Ovary (tissue), 3 donors: ENCODE data around the gene PCDH15.

Experiments
- CTCF ChIP-seq, 3 donors: fragments of 450-650 bp in 2 of 3; fragments of 200-600 bp in 1 of 3; IDR thresholded peaks; one replicate each; pipeline versions ENCODE4 v1.5.1 to v1.8.0; 2016 to 2022; ENCODE audit warnings: antibody characterized with exemption in 3 of 3, mild to moderate bottlenecking in 1 of 3
- POLR2A ChIP-seq: fragments of 450-650 bp; IDR thresholded peaks from one replicate; pipeline ENCODE4 v1.6.1; 2017; ENCODE audit warnings: antibody characterized with exemption, mild to moderate bottlenecking, moderate library complexity
- donor health status: DM: no; HTN: no; CAD: no.

GRCh38 chr10:54026340-54026739 lies 774.7 kb downstream of the PCDH15 start:
- no peak for TF ChIP-seq POLR2A
- TF ChIP-seq CTCF (IDR thresholded peaks at IDR 0.05): no peak
